Measurements from ENCODE around the gene FAM222B. TPM values are rescaled to one million over a fixed set of nuclear protein-coding genes. Genes with fewer than 3 reads are reported as not detected.

Gene FAM222B
- total and polyA plus RNA-seq, 9 of the 15 experiments (the other 6 are each of a cell fraction or from before 2014, with no cell fraction given), result 4.0 to 34.6 (median 7.5) TPM

DNA sequence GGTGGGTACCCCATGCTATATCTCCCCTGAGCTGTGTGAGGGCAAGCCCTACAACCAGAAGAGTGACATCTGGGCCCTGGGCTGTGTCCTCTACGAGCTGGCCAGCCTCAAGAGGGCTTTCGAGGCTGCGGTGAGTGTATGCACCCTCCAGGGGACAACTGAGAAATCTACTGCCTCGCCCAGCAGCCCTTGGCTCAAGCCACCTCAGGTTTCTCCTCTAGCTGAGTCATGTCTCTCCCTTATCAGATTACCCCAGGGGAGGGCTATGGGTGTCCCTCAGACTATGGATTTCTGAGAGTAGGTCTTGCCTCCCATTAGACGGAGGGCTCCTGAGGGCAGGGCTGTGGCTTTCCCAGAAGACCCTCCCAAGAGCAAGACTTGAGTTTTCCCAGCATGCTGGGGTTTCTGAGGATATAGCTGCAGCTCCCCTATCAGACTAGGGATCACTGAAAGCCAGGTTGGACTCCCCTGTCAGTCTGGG is 107.3 kb downstream of the FAM222B start (continued):
- TF ChIP-seq, protein P1, sequence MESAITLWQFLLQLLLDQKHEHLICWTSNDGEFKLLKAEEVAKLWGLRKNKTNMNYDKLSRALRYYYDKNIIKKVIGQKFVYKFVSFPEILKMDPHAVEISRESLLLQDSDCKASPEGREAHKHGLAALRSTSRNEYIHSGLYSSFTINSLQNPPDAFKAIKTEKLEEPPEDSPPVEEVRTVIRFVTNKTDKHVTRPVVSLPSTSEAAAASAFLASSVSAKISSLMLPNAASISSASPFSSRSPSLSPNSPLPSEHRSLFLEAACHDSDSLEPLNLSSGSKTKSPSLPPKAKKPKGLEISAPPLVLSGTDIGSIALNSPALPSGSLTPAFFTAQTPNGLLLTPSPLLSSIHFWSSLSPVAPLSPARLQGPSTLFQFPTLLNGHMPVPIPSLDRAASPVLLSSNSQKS (CRISPR knock-in tag; IDR thresholded peaks at IDR 0.05), result no peak
- peak; percentile 59; the same call in 1 of the 2 replicates for TF ChIP-seq EP300 (IDR thresholded peaks at IDR 0.05; ENCODE audit: low read length)
- TF ChIP-seq FOXM1 (IDR thresholded peaks at IDR 0.05; ENCODE audit: low read depth), result peak; percentile 15; the same call in 1 of the 2 replicates
- TF ChIP-seq FOXM1 (CRISPR knock-in tag; IDR thresholded peaks at IDR 0.05; ENCODE audit: low read depth), result no peak
- peak; percentile 23 for TF ChIP-seq TAF1 (IDR thresholded peaks at IDR 0.05; ENCODE audit: control insufficient read depth, extremely low read depth, insufficient read depth, low read length, severe bottlenecking)
- TF ChIP-seq TRIM28 (IDR thresholded peaks at IDR 0.05), result peak; percentile 98
- TF ChIP-seq, protein P2, sequence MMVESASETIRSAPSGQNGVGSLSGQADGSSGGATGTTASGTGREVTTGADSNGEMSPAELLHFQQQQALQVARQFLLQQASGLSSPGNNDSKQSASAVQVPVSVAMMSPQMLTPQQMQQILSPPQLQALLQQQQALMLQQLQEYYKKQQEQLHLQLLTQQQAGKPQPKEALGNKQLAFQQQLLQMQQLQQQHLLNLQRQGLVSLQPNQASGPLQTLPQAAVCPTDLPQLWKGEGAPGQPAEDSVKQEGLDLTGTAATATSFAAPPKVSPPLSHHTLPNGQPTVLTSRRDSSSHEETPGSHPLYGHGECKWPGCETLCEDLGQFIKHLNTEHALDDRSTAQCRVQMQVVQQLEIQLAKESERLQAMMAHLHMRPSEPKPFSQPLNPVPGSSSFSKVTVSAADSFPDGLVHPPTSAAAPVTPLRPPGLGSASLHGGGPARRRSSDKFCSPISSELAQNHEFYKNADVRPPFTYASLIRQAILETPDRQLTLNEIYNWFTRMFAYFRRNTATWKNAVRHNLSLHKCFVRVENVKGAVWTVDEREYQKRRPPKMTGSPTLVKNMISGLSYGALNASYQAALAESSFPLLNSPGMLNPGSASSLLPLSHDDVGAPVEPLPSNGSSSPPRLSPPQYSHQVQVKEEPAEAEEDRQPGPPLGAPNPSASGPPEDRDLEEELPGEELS (CRISPR knock-in tag; IDR thresholded peaks at IDR 0.05; ENCODE audit: borderline replicate concordance), result no peak
- no peak for TF ChIP-seq U2AF2 (optimal IDR thresholded peaks at IDR 0.05; ENCODE audit: low read depth, low read length)
- TF ChIP-seq TARDBP (IDR thresholded peaks at IDR 0.05), result 0 out of 2 replicates have a peak, but pooled peaks have one; percentile 24
- TF ChIP-seq CXXC5 (CRISPR knock-in tag; IDR thresholded peaks at IDR 0.05), result no peak
- TF ChIP-seq ELF1 (tag; IDR thresholded peaks at IDR 0.05), result no peak
- peak; percentile 64 to 91 for TF ChIP-seq TRIM24 (IDR thresholded peaks at IDR 0.05)
- 0 out of 2 replicates have a peak, but pooled peaks have one; percentile 73 for TF ChIP-seq GATAD2A (IDR thresholded peaks at IDR 0.05)
- no peak for TF ChIP-seq ASH1L (IDR thresholded peaks at IDR 0.05; ENCODE audit: borderline replicate concordance, low read depth, partially characterized antibody)
- TF ChIP-seq THRAP3 (IDR thresholded peaks at IDR 0.05; ENCODE audit: borderline replicate concordance), result no peak
- no peak for TF ChIP-seq ZNF184 (CRISPR knock-in tag; IDR thresholded peaks at IDR 0.05)
- peak; percentile 97 for TF ChIP-seq ZNF316 (IDR thresholded peaks at IDR 0.05)
- no peak for TF ChIP-seq STAT5A (IDR thresholded peaks at IDR 0.05; ENCODE audit: borderline replicate concordance, low read length)
- no peak for TF ChIP-seq SRSF3 (IDR thresholded peaks at IDR 0.05; ENCODE audit: insufficient read depth, low read length)
- TF ChIP-seq ZNF77 (CRISPR knock-in tag; IDR thresholded peaks at IDR 0.05), result no peak
- TF ChIP-seq NCOR1 (IDR thresholded peaks at IDR 0.05), result no peak; the same call in 1 of the 2 replicates
- TF ChIP-seq, protein P3, sequence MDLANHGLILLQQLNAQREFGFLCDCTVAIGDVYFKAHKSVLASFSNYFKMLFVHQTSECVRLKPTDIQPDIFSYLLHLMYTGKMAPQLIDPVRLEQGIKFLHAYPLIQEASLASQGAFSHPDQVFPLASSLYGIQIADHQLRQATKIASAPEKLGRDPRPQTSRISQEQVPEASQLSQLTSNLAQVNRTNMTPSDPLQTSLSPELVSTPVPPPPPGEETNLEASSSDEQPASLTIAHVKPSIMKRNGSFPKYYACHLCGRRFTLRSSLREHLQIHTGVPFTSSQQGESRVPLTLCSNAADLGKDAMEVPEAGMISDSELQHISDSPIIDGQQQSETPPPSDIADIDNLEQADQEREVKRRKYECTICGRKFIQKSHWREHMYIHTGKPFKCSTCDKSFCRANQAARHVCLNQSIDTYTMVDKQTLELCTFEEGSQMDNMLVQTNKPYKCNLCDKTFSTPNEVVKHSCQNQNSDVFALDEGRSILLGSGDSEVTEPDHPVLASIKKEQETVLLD (IDR thresholded peaks at IDR 0.05), result peak; percentile 25; the same call in 1 of the 2 replicates
- peak; percentile 44 for TF ChIP-seq CCNT2 (IDR thresholded peaks at IDR 0.05; ENCODE audit: borderline replicate concordance, extremely low read depth, insufficient read length, low read depth, low read length)
- TF ChIP-seq, protein P4, sequence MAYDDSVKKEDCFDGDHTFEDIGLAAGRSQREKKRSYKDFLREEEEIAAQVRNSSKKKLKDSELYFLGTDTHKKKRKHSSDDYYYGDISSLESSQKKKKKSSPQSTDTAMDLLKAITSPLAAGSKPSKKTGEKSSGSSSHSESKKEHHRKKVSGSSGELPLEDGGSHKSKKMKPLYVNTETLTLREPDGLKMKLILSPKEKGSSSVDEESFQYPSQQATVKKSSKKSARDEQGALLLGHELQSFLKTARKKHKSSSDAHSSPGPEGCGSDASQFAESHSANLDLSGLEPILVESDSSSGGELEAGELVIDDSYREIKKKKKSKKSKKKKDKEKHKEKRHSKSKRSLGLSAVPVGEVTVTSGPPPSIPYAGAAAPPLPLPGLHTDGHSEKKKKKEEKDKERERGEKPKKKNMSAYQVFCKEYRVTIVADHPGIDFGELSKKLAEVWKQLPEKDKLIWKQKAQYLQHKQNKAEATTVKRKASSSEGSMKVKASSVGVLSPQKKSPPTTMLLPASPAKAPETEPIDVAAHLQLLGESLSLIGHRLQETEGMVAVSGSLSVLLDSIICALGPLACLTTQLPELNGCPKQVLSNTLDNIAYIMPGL (CRISPR knock-in tag; IDR thresholded peaks at IDR 0.05), result 0 out of 2 replicates have a peak, but pooled peaks have one; percentile 40

Data from K562 (cell line).